HG03196 (cell line): ENCODE results near the gene PLXNB2.

ENCODE experiments used
- ATAC-seq: cut with Tn5 transposase; IDR thresholded peaks from one replicate; pipeline ENCODE4 v1.9.1; 2021; ENCODE audit not compliant: unreplicated experiment

The PLXNB2 gene

GRCh38 chr22:50242406-50242949 is 65.0 kb downstream of the PLXNB2 start:
- no peak for ATAC-seq

GRCh38 chr22:50238755-50239154 is 68.7 kb downstream of the PLXNB2 start:
- ATAC-seq: no peak

DNA sequence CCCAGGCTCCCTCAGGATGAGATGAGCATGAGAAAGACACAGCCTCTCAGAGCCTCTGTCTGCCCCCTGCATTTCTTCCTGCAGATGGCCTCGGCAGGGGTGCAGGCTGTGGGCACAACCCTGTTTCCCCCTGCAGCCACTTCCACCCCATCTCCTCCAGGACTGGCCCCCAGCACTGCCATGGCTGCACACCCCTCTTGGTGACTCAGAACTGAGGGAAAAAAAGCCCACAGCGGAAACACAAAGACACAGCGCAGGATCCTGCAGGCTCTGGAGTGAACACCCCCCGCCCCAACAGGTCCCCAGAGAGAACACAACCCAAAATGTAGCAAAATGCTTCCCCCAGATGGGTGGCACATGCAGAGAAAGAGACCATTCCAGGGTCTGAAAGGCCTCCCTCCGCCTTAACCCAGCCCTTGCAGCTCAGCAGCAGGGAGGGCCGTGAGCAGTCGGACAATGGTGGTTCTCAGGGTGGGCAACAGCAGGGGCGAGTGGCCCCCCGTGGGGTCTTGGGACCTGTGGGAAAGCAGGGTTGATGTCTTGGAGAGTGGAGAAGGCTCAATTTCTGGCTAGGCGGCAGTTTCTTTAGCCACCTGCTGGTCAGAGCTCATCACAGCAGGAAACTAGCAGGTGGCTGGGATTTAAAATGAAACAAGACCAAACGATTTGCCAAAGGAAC is 70.6 kb downstream of the PLXNB2 start:
- ATAC-seq: no peak

GRCh38 chr22:50233223-50233622 is 74.2 kb downstream of the PLXNB2 start:
- ATAC-seq: no peak

DNA sequence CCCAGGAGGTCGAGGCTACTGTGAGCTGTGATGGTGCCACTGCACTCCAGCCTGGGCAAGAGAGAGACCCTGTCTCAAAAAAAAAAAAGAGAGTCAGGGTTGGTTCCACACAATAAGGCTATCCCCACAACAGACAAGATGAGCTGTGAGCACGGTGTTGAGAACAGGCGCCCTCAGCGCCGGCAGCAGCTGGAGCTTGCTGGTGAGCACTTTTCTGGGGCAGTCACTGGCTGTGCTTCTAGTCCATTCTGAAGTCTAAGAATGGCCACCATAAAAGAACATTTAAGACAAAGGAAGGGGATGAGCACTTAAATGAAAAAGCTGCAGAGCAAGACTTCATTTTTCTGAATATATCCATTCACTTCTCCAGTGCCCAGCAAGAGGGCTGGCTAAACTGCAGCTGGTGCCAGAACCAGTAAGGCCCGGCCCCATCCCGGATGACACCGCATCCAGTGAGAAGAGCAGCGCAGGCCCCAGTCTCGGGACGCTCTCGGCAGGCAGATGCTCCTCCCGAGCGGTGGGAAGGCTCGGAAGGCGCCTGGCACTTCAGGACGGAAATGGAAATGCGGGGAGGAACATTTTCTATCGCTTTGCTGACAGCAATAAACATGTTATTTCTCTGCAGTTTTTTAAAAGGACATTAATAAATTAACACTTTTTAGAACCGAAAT is 74.8 kb downstream of the PLXNB2 start:
- no peak for ATAC-seq

DNA sequence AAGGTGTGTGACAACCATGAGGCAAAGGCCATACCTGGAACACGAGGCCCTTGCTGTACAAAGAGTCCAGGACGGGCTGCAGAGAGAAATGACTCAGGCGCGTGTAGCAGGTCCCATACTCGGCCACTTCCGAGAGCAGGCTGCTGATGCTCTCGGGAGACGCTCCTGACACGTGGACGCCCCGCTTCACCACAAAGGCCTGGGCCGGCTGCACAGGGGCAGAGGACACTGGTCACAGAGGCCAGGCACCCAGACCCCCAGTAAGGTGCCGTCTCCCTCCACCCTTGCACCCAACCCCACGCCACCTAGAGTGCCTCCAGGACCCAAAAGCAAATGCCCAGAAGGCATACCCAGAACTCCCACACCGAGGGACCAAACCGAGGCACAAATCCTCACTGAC is 78.1 kb downstream of the PLXNB2 start:
- no peak for ATAC-seq

GRCh38 chr22:50228366-50228765 is 79.1 kb downstream of the PLXNB2 start:
- ATAC-seq: no peak

DNA sequence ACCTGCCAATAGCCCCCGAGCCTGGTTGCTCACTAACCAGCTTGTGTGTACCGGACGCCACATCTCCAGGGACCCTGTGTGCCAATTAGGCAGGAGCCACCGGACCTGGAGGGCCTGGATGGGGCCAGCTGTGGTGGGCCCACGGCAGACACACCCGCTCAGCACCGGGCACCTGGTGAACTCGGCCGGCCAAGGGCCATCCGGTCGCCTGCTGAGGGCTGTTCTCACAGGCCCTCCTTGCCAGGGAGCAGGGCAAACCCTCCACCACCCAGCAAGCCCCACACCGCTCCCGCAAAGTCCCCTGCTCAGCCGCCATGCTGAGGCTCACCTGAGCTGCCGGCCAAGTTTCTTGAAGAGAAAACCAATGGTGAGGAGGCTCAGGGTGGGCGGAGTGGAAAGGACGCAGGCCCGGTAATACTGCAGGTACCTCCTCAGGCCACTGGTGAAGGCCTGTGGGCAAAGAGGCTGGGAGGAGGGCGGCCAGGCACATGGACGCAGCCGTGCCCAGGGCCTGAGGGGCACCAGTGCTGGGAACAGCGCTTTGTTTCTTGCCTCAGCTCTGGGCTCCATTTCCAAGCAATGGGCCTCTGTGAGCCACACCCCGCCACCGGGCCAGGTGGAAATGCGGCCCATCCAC is 79.7 kb downstream of the PLXNB2 start:
- ATAC-seq: no peak

DNA sequence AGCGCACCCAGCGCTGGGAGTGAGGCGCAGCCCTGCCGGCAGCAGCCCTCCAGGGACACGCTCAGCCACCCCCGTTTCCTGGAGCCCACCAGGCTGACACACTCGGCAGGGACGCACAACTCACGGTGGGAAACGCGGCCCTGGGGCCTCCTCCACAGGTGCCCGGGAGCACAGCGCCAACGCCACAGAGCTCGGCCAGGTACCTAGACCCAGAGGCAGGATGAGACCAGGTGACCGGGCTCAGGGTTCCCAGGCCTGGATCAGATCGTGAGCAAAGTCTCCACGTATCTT is 80.6 kb downstream of the PLXNB2 start:
- ATAC-seq: no peak

DNA sequence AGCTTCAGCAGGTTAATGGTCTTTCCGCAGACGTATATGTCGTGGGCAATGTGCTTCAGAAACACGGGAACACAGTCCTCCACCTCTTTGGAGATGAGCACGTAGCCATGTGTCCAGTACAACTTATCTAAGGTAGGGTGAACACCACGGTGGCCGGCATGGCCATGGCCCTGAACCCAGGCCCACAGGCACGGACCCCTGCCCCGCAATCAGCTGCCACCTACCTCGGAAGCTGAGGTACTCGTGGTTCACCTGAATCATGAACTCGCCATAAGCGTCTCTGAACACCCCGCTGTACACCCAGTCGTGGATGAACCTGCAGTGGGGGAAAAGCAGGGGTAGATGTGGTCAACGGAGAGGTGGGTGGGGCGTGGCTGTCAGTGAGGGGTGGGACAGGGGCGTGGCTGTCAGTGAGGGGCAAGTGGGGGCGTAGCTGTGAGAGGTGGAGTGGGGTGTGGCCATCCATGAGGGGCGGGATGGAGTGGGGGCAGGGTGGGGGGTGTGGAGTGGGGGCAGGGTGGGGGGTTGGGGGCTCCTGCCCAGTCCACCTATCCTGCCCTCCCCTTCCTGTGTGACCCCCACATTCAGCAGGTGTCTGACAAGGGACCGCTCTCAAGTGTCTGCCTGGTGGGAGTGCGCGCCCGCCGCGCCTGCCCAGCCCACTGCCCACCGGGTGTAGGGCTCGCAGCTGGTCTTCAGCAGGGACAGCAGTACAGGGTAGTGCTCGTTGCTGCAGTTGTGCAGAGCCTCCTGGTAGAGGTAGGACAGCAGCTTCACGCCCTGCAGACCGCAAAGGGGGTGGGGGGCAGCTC is 81.2 kb downstream of the PLXNB2 start:
- no peak for ATAC-seq

DNA sequence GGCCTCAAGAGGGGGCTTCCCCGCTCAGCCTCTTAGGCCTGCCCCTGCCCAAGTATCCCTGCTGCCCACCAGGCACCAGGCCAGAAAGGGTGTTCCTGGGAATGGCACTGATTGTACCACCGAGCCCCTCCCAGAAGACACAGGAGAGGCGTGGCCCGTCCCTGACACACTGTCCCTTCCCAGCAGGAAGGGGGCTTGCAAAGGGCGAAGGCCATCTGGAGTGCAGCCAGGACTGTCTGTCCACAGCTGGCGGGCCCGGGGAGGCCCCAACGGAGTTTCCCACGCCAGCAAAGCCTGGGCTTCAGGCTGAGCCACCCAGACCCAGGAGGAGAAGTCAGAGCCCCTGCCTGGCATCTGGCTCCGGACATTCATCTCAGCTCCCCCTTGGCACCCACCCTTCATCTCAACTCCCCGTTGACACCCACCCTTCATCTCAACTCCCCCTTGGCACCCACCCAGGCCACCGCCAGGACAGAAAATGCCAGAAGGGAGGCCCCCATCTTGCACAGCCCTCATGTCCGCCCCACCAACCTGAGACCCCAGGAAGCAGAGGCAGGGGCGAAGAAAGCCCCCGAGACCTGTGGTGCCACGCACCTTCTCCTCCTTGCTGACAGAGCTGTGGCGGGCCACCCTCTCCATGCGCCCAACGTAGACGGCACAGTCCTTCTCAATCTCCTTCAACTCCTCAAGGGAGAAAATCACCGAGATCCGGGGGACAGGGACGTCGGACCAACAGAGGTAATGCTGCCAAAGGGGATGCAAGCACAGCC is 82.1 kb downstream of the PLXNB2 start:
- ATAC-seq: no peak
